ENCODE data around the gene CAMTA1.

Gene CAMTA1

DNA sequence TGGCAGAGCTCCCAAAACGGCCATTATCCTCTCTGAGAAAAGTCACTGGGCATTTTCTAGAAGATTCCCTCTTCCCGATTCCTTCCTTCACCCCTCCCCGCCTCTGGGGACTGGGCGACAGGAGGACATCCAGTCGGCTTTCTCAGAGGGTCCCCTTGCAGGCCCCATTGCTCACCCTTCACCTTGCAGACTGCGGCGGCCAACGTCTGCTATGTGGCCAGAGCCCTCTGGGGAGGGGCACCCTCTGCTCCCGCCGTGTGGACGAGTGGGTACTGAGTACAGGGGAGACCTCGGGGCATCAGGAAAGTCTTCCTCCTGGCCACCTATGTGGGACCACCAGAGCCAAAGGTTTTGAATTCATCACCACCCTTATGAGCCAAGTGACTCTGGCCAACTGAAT, 692.3 kb downstream of the CAMTA1 start:
- no peak for DNase-seq (ENCODE audit: low read depth)

DNA sequence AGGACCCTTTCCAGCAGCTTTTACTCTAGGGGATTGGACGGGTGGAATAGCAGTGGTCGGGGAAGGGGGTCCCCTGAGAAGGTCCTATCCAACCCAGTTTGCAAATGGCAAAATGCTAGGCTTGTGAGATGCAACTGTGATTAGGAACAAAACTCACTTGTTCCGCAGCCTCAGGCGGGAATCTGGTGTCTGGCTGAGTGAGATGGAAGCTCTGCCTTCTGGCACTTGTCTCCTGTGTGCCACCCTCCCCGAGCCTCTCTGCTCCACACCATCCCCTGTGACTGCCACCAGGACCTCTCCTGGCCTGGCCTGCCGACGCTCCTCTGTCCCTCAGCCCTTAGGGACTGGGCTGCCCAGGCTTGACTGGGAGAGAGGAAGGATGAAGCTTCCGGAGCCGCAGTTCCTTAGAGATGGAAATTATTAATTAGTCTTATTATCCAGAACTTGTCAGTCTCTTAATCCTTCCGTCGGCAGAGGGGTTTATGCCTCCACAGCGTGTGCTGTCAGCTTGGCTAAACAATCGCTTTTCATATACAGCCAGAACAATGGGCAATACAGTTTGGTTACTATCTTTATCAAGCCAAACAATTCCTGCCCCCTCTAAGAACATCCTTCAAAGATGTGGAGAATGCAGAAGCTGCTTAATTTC, 693.0 kb downstream of the CAMTA1 start:
- DNase-seq (ENCODE audit: low read depth), result no peak

DNA sequence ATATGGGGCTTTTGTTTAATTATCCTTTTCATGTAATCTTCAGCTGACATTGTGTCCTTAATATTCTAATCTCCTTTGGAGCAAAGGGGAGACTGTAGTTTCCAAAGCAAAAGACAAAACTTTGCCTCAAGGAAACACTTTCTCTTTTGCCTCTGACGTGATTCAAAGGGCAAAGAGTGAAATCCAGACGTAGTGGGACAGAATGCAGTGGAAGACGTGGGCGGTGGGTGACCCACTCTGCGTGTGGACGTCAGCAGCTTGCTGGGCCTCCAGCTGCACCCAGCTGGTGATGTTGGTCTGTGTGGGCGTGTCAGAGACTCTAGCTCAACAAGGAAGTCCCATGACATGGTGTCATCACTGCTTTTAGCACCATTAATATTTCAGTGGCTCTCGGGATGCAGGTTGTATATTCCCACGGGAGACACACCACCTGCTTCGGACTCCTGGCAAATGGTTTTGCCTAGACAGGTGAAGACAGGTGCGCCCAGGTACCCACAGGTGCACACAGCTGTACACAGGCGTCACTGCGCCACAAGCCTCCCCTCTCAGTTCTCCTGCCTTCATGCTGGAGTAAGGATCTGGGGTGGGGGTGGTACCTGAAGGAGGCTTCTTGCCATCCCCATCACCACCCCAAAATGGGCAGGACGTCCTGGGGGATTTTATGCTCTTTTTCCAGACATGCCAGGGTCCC, 693.7 kb downstream of the CAMTA1 start:
- DNase-seq (ENCODE audit: low read depth), result no peak

DNA sequence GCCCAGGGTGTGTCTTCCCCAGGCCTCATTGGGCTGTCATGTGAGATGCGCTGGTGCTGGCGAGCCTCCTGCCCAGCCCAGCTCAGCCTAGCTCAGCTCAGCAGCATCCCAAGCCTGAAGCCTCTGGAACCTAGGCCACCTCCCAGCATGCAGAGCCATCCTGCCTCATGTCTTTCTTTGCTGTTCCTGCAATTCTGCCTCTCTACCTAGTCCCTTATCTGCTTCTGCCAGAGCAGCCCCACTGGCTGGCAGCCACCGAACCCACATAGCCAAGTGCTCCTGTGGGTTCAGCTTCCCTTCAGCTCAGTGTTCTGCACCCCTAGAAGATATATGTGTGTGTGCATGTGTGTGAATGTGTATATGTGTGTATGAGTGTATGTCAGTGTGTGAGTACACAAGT, 694.3 kb downstream of the CAMTA1 start:
- no peak for DNase-seq (ENCODE audit: low read depth)

DNA sequence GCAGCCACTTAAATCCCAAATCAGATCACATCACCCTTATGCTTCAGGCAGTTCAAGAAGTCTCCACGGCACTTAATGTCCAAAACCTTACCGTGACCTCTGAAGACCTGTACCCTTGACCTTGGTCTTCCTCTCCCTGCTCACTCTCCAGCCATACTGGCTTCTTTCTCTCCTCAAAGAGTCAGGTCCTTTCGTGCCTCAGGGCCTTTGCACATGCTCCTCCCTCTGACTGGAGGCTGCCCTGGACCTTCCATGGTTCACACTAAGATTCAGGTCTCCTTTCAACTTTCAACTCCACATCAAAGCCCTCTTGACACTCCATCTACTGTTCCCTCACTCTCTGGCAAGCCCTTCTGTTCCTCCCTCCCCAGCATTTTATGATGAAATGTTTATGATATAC, 695.9 kb downstream of the CAMTA1 start:
- no peak for DNase-seq (ENCODE audit: low read depth)

DNA sequence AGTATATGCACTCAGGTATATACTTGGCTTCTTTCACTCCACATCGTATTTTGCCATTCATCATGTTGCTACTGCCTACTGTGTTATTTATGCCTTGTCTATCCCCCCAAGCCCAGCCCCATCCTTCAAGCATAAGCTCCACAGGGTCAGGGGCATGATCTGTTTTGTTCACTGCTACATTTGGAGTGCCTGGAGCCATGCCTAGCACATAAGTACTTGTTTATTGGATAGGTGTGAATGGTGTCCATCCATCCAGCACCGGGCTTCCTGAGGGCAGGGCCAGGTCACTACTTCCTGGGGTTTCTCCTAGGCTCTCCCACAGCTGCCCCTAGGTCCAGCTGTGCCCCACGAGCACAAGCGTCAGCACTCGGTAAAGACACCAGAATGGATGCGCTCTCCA, 696.8 kb downstream of the CAMTA1 start:
- no peak for DNase-seq (ENCODE audit: low read depth)

DNA sequence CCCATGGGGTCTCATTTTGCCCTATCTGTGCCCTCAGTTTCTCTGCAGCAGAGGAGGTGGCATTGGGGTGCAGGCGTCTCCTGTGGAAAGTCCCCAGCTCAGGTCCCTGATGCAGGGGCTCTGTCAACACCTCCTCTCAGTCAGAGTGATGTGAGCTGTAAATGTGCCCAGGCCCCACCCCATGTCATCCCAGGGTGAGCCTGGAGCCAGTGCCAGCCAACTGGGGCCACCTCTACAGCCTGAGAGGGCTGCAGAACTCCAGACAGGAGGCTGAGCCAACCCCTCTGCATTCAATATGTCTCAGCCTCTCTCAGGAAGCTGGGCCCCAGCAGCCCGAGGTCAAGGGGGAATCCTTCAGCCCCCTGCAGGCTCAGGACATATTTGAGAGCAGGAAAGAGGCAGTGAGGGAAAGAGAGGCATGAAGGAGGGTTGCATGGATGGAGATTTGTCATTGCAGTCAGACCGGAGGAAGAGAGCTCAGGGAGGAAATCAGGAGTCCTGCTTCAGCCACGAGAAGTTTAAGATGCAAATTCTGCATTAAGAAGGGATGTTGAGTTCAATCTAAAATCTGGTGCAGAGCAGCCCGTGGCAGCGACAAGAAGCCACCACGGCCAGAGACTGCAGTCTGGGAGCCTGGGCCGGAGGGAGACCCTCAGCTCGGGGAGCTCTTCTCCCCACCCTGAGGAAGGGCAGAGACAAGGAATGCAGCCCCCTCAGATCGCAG, 697.7 kb downstream of the CAMTA1 start:
- no peak for DNase-seq (ENCODE audit: low read depth)

DNA sequence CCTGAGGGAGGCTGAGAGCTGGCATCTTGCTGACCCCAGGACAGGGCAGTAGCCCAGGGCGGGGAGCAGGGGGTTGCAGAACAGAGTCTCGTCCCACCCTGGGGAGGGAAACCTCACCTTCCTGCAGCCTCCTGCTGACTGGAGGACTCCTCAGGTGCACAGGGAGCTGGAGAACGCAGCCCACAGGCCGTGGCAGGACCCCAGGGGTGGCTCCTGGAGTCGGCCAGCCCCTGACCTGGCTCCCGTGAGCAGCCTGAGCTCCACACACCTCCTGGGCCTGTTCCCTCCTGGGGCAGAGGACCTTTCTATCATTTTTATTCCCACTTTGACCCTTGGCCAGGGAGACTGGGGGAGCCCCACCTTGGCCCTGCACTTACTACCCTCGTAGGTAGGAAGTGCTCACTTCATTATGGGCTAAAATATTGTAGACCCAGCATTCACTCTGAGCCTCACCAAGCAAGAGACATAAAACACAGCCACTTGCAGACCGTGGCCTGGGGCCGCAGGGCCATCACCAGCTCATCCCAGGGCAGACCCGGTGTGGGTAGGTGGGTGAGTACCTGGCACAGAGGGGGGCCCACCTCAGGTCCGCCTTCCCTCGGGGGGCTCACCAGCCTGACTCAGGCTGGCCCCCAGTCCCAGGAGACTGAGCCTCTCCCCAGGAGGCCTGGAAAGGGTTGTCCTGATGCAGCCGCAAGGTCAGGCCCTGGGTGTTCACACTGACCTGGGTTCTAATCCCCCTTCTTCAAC, 698.6 kb downstream of the CAMTA1 start:
- DNase-seq (ENCODE audit: low read depth), result no peak

DNA sequence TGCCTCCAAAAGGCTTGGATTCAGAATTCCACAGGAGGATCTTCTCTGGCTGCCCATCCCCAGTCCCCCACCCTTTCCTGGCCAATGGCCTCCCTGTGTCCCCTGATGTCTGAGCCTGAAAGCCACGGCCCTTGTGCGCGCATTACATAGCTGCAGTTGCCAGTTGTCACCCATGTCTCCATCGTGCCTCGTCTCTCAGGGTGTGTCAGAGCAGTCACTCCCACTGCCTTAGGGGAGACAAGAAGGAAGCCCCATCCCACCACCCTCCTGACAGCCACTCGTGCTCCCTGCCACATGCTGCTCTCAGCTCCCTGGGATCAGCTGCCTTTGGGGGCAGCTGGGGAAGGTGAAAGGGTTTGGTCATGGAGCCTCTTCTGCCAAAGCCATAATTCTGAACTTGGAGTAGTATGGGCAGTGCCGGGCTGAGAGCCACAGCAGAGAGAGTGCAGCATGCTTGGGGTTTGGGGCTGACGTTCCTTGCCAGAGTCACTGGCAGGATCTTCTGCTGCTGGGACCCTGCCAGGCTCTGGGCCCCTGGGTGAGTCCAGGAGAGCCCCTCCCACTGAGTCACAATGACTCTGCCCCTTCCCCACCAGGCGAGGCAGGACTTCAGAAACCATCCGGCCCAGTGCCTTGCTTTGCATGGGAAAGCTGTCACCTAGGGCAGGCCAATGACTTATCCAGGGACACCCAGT, 700.0 kb downstream of the CAMTA1 start:
- DNase-seq (ENCODE audit: low read depth), result no peak

DNA sequence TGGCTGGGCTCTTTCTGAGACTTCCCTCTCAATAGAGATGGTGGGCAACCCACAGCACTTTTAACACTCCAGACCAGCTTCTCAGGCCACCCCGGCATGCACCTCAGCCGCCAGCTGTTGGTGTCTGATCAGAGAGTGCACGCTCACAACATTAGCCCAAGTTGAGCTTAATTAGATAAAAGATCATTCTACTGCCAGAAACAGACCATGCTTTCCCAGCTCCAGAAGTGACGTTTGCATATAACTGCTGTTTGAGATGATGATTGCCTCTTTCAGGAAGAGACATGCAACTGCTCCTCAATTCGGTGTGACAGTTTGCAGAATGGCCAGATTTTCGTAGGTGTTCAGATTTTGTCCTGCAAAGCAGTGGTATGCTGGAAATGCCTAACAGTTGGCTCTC, 700.6 kb downstream of the CAMTA1 start:
- DNase-seq (ENCODE audit: low read depth), result no peak

DNA sequence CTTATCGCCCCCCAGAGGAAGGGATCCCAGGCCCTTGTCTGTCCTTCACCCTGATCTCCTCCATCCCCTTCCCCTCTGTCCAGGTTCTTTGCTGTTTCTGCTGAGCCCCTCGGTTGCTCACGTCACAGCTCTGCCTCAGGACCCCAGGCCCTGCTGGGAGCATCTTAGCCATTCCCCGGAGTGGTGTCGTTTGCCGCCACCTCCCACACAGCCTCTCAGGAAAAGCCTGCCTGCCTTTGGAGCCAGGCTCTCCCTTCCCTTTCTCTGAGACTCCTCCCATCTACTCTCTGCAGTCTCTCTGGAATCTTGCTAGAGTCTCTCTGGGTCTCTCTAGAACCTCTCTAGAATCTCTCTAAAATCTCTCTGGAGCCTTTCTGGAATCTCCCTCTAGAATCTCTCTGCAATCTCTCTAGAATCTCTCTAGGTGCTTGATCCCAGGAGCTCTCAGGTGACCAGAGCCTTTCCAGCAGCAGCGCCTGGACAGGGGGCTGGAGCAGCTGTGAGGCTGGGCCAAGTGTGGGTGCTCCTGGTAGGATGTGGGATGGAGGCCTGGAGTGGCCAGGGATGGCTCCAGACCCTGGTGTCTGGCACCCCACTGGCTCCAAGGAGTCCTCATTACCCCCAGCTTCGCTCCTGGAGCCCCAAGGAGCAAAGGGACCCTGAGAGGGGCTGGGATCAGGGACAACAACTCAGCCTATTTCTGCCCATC, 702.7 kb downstream of the CAMTA1 start:
- DNase-seq (ENCODE audit: low read depth), result no peak

DNA sequence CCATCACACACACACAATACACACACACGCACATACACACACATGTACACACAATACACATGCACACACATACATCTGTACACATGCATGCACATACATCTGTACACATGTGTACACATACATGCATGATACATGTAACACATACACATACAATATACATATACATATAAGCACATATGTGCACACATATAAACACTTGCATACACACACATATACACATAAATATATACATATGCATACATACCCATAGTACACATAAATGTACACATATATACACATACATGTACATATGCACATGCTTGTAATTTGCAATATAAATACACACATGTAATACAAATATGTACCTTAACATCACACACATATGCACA, 703.2 kb downstream of the CAMTA1 start:
- no peak for DNase-seq (ENCODE audit: low read depth)

DNA sequence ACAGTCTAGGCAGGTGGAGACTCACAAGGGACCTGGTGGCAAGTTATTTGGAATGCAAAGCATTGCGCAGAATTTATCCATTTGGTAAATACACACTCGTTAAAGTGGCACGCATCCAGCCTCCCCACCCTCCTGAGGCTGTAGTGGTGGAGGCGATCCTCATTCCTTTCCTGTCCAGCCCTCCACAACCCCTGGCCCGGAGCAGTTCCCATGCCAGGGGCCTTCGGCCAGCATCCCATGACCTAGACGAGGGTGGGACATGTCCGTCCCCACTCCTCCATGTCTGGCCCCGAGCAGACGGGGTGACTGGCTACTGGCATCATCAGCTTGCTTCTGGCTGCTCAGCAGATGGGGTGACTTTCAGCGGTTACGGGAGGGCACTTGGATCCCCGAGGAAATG, 704.3 kb downstream of the CAMTA1 start:
- no peak for DNase-seq (ENCODE audit: low read depth)

DNA sequence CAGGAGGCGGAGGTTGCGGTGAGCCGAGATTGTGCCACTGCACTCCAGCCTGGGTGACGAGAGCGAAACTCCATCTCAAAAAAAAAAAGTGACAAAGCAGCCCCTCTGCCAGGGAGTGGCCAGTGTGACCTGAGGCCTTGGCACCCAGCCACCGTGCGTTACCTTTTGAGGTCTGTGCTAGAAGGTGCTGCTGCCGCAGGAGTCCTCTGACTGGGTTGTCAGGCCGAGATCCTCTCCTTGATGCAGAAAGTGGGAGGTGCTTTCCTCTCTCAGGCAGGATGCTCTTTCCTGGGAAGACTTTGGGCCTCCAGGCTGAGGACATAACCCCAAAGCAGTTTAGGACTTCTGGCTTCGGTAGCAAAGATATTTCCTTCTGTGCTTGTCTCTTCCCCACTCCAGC, 705.3 kb downstream of the CAMTA1 start:
- no peak for DNase-seq (ENCODE audit: low read depth)

DNA sequence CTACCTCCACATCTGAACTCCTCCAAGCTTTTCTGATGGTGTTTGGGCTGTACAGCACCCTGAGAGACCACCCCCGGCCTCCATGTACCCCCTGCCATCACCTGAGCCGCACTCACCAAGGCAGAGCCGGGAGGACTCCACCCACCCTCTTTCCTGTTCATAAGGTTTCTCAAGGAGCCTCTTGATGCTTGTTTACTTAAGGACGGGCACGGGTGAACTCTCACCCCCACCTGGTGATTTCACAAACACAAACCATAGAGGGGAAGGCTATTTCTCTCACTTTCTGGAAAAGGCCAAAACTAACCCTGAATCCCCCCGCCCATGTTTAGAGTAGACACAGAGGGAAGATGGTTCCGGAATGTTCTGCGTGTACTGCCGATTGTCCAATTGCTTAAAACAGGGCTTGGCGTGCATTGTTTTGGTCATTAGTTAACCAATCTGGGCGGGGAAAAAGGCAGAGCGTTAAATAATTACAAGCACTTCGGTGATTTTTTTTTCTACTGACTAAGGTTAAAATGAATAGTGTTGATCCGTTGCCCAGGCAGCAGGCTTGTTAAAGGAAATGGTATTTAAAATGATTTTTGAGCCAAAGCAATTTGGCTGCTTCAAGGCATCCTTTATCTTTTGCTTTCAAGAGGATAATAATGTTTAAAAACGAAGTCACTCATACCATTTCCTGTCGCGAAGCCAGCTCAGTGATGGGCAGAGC, 706.0 kb downstream of the CAMTA1 start:
- no peak for DNase-seq (ENCODE audit: low read depth)

DNA sequence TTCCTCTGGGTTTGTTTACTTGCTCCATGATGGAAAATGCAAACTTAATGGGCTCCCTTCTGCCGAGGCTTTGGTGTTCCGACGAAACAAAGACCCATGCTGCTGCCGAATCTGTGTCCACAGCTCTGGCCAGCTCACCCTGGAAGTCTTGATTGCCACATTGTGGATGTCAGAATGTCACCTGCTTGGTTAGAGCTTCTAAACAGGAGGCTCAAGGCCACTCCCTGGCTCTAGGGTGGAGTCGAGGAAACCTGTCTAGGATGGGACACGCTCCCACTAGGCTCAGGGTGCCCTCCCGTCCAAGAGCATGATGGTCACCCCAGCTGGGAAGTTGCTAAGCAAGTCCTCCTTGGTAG, 706.5 kb downstream of the CAMTA1 start:
- DNase-seq (ENCODE audit: low read depth), result no peak

DNA sequence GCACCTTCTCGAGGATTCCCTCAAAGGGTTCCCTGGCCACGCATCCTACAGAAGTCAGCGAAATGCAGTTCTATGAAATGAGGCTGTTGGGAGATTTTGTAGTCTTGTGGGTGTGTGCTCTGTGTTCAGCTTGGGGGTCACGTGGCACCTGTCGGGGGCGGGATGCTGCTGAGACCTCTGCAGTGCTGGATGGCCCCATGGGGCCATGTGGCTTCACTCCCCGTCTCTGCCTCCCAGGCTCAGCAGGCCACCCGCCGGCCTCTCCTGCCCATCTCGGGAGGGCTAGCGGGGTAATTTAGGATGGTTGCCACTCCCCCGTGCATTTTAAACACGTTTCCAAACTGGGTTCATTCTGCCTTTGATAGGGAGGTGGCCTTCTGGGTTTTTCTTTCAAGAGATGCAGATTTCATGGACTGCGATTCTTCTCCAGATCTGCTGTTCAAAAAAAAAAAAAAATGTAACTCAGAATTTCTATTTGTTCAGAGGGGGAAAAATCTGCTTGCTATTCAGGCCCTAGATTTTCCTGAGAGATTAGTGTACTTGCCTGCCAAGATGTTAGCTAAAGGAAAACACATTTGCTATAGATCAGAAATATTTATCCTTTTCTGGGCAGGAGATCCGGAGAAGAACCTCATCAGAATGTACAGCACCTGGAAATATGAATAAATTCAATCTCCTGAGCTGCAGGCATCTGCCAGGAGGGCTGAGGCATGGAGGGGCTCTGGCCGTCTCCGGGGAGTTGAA, 708.6 kb downstream of the CAMTA1 start:
- DNase-seq (ENCODE audit: low read depth), result no peak

DNA sequence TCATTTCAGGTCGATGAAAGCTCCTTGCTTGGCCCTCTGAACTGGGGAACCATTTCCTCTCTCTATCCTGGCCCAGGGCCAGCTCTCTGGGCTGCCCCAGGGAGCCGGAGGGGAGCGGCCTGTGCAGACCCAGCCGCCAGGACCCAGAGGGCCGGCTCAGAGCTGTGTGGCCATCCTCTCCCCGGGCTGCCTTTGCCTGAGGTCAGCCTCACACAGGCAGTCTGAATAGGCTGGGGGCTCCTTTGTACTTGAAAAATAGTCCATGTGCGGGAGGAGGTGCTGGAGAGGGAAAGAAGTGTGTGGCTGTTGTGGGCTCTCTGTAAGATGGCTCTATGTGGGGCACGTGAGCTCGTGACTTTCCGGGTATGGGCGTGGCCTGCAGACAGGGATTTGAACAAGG, 710.7 kb downstream of the CAMTA1 start:
- DNase-seq (ENCODE audit: low read depth), result no peak

DNA sequence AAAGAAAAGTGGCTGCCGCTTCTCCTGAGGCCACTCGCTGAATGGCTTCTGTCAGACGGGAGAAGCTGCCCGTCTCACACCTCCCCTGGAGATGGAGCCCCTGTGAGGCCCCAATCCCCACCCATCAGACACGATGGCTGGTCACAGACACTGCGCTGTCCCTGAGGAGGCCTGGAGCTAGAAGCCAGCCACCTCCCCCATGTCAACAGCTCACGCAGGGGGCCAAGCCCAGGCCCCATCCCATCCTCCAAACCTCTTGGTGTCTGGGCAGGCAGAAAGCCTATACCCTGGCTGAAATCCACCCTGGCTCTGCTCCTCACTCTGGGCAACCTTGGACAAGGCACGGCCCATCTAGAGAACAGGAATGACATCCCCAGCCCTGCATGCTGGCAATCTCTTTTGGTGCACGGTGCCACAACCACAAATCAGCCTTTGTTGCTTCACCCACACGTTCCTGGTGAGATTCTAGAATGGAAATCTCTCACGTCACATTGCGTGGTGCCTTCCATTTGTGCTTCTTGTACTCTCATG, 711.9 kb downstream of the CAMTA1 start:
- no peak for DNase-seq (ENCODE audit: low read depth)
